HG03280 (cell line): ENCODE measurements around the gene CD27.

ENCODE experiments used
- ATAC-seq: cut with Tn5 transposase; IDR thresholded peaks from one replicate; pipeline ENCODE4 v1.9.1; 2021; ENCODE audit warnings: mild to moderate bottlenecking, moderate library complexity; ENCODE audit not compliant: unreplicated experiment

The CD27 gene

DNA sequence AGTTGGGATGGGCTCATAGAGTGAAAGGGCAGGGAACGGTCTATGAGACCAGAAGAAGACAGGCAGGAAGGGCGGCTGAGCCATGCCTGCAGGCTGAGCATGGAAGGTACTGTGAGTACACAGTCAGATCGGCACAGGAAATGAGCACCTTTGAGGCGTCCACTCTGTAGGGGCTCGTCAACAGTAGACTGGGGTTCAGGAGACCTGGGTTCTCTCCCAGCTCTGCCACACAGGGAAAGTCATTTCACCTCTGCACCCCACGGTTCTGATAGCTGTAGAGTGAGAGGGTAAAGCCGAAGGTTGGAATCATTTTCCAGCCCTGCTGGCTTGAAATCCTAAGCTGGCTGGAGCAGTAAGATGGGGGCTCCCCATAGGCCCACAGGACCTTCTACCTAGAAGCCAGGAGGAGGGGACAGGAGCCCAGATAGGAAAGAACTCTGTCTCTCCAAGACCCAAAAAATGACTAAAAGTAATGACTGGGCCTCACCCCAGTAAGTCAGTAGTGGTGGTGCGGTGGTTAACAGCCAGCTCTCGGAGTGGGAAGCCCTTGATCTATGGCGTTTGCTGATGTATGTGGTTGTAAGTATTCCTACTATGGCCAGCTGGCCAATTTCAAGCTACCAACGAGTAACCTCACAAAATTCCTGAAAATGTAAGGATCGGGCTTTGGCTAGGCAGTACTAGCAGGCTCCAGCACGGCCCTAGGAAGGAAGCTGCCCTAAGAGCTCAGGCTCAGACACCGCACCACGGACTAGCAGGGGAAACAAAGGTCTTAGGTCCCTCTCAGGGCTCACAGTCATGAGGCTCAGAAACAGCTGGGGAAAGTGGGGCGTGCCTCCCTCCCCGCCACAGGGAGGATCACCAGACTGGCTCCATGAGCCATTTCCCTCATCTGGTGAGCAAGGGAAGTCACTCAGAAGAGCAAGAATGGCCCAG lies 10.3 kb upstream of the CD27 start:
- ATAC-seq = no peak

GRCh38 chr12:6435961-6436715 lies 8.6 kb upstream of the CD27 start:
- ATAC-seq = no peak

- no peak for ATAC-seq
These were observed 7.2 kb upstream of the CD27 start for GRCh38 chr12:6437586-6437985.

DNA sequence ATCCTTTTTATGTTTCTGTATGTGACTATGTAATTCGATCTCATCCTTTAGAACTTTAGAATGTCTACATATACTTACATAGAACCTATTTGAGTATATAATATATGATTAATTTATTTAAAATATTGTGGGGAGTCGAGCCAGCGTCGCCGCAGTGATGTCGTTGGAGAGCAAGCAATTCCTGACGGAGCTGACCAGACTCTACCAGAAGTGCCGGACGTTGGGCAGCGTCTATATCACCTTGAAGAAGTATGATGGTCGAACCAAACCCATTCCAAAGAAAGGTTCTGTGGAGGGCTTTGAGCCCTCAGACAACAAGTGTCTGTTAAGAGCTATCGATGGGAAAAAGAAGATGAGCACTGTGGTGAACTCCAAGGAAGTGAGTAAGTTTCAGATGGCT lies 6.4 kb upstream of the CD27 start:
- no peak for ATAC-seq

DNA sequence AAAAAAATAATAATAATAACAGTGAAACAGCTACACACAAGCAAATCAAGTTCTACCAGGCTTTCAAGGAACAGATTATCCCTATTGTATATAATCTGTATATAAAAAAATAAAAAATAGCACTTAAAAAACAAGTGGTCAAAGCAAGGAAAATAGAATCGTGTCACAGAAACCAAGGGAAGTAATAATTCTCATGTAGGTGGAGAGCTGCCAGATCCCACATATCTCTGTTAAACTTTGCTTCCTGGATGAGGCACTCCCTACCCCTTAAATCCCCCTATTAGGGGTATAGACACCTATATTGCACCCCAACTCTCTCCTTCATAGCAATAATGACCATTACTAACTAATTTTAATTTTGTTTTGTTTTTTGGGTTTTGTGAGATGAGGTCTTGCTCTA lies 4.4 kb upstream of the CD27 start:
- no peak for ATAC-seq

GRCh38 chr12:6442836-6443235 lies 1.9 kb upstream of the CD27 start:
- ATAC-seq = no peak

GRCh38 chr12:6443361-6443983 lies 1.3 kb upstream of the CD27 start:
- ATAC-seq = peak; percentile 27

GRCh38 chr12:6444031-6444430 lies 724 bp upstream of the CD27 start:
- no peak for ATAC-seq

DNA sequence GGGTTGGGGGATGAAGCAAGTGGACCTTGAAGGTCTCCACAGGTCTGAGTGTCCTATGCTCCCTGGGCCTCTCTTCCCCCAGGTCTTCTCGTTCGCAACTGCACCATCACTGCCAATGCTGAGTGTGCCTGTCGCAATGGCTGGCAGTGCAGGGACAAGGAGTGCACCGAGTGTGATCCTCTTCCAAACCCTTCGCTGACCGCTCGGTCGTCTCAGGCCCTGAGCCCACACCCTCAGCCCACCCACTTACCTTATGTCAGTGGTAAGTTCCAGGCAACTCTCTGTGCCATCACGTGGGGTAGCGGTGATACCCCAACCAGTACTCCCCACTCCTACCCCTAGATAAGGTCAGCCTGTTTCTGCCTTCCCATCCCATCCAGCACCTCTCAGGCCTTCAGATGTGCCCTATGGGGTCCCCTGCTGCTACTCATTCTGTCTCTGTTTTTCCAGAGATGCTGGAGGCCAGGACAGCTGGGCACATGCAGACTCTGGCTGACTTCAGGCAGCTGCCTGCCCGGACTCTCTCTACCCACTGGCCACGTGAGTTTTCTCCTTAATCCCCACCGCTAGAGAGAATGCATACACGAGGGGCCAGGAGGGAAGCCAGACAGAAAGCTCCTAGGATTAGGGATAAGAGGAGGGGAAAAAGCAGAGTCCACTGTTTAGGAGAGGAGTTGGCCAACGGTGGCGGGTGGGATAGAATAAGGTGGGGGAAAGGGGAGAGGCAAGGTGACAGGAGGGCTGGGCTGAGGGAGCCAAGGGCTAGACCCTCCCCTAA lies 5.5 kb downstream of the CD27 start:
- no peak for ATAC-seq

- ATAC-seq = no peak
These were observed 6.2 kb downstream of the CD27 start for GRCh38 chr12:6450869-6451347.

GRCh38 chr12:6451348-6452244 lies 6.8 kb downstream of the CD27 start, which contains the start of gene TAPBPL:
Gene TAPBPL, plus strand, starts transcription at chr12:6452042. Its CDS starts 207 bp downstream, at chr12:6452249.
- ATAC-seq = peak; percentile 65

- ATAC-seq = peak; percentile 4
These were observed 7.6 kb downstream of the CD27 start for GRCh38 chr12:6452245-6452943.

- no peak for ATAC-seq
These were observed 8.3 kb downstream of the CD27 start for GRCh38 chr12:6452944-6453630.

- ATAC-seq = no peak
These were observed 12.6 kb downstream of the CD27 start for GRCh38 chr12:6457220-6457945.

- ATAC-seq = no peak
These were observed 13.7 kb downstream of the CD27 start for GRCh38 chr12:6458281-6459003.

DNA sequence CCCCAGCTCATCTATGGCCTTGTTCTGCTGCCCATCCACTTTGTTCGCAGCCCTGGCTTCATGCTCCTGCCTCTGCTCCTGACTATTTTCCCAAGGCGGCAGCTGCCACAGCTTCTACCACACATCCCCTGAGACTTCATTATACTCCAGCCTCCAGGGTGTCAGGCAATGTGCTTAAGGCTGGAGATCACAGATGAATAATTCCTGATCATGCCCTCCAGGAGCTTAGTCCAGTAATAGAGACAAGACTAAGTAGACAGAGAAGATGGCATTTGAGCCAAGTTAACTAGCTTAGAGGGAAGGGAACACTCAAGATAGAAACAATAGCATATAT lies 14.2 kb downstream of the CD27 start:
- ATAC-seq = no peak

GRCh38 chr12:6460751-6461371 lies 16.1 kb downstream of the CD27 start:
- ATAC-seq = no peak
